IMR-90 (cell line): ENCODE data around the gene BCAS3. TPM values are rescaled to one million over a fixed set of nuclear protein-coding genes. Genes with fewer than 3 reads are reported as not detected.

ENCODE experiments used
- ATAC-seq: fragments of 200-7000 bp; cut with Tn5 transposase; 2 replicates; pipeline ENCODE4 v1.9.1; 2020; ENCODE audit warnings: low read depth, mild to moderate bottlenecking, moderate library complexity
- BruUV-seq: library from RNA; stranded (reverse); fragments of 400-500 nt; replicated peaks from 2 replicates; lab custom pipeline; 2021; lab: Mats Ljungman, UMichigan
- CTCF ChIA-PET: fragments of 300-600 bp; formaldehyde crosslinking; extraction: SDS; loops from one replicate; lab custom pipeline; 2021; ENCODE audit warnings: antibody characterized with exemption; lab: Yijun Ruan, JAX
- POLR2A ChIA-PET: fragments of 300-600 bp; sonication (Branson Sonifier 250); formaldehyde crosslinking; loops from one replicate; lab custom pipeline; 2022; ENCODE audit warnings: antibody characterized with exemption; ENCODE audit not compliant: unreplicated experiment; lab: Charles Lee
- DNase-seq: peaks from one replicate; pipeline ENCODE4 v3.0.0; 2013
- H2AFZ ChIP-seq: replicated peaks from 2 replicates; pipeline ENCODE3; 2013; ENCODE audit warnings: low read length, mild to moderate bottlenecking; ENCODE audit not compliant: poor library complexity
- H2AK5ac ChIP-seq: 2 replicates; pipeline ENCODE4 v1.6.1; 2013; ENCODE audit warnings: low read depth, low read length, inconsistent platforms
- H2AK9ac ChIP-seq: replicated peaks from 2 replicates; pipeline ENCODE3; 2013; ENCODE audit warnings: mild to moderate bottlenecking, low read depth, low read length, moderate library complexity; ENCODE audit not compliant: poor library complexity
- H2BK120ac ChIP-seq: 2 replicates; pipeline ENCODE4 v1.6.1; 2013; ENCODE audit warnings: low read depth, low read length, inconsistent platforms
- H2BK15ac ChIP-seq: 3 replicates; pipeline ENCODE4 v1.6.1; 2013; ENCODE audit warnings: low read depth, low read length, inconsistent platforms
- H2BK20ac ChIP-seq: 2 replicates; pipeline ENCODE4 v1.6.1; 2013; ENCODE audit warnings: low read depth, mild to moderate bottlenecking, inconsistent platforms, low read length, moderate library complexity
- H2BK5ac ChIP-seq: 2 replicates; pipeline ENCODE4 v1.6.1; 2013; ENCODE audit warnings: mild to moderate bottlenecking, low read depth, low read length, inconsistent platforms; ENCODE audit not compliant: poor library complexity, severe bottlenecking
- H3K14ac ChIP-seq: replicated peaks from 2 replicates; pipeline ENCODE4 v1.6.1; 2013; ENCODE audit warnings: low read depth, low read length, inconsistent platforms
- H3K18ac ChIP-seq: 2 replicates; pipeline ENCODE4 v1.6.1; 2013; ENCODE audit warnings: low read depth, low read length, control low read depth
- H3K23ac ChIP-seq: 2 replicates; pipeline ENCODE4 v1.6.1; 2013; ENCODE audit warnings: low read depth, low read length, inconsistent platforms
- H3K27ac ChIP-seq: 2 replicates; pipeline ENCODE4 v1.5.1; 2013; ENCODE audit warnings: mild to moderate bottlenecking, control low read depth, low read length; ENCODE audit not compliant: insufficient read depth
- H3K27me3 ChIP-seq: 2 replicates; pipeline ENCODE4 v1.6.1; 2013; ENCODE audit warnings: low read length; ENCODE audit not compliant: control insufficient read depth, insufficient read depth
- H3K36me3 ChIP-seq: 2 replicates; pipeline ENCODE4 v1.6.1; 2013; ENCODE audit warnings: low read length, mixed read lengths; ENCODE audit not compliant: control insufficient read depth, insufficient read depth
- H3K4ac ChIP-seq: 2 replicates; pipeline ENCODE4 v1.6.1; 2013; ENCODE audit warnings: low read depth, low read length, inconsistent platforms
- H3K4me1 ChIP-seq: 2 replicates; pipeline ENCODE4 v1.6.1; 2013; ENCODE audit warnings: low read length, mixed read lengths; ENCODE audit not compliant: control insufficient read depth, insufficient read depth
- H3K4me2 ChIP-seq: 2 replicates; pipeline ENCODE4 v1.6.1; 2013; ENCODE audit warnings: low read depth, mild to moderate bottlenecking, control low read depth, low read length, moderate library complexity
- H3K4me3 ChIP-seq: 2 replicates; pipeline ENCODE4 v1.5.1; 2013; ENCODE audit warnings: low read depth, mild to moderate bottlenecking, control low read depth, low read length, moderate library complexity; ENCODE audit not compliant: insufficient read depth
- H3K56ac ChIP-seq: 2 replicates; pipeline ENCODE4 v1.6.1; 2013; ENCODE audit warnings: low read length, inconsistent platforms; ENCODE audit not compliant: insufficient read depth; ENCODE audit errors: extremely low read depth
- H3K79me1 ChIP-seq, 2 experiments: 2 replicates each; pipeline ENCODE4 v1.6.1; 2013; ENCODE audit warnings: low read length in 2 of 2, inconsistent platforms in 1 of 2, low read depth in 1 of 2
- H3K9ac ChIP-seq: 2 replicates; pipeline ENCODE4 v1.6.1; 2013; ENCODE audit warnings: low read depth, low read length, control low read depth
- H3K9me1 ChIP-seq: 2 replicates; pipeline ENCODE4 v1.6.1; 2013; ENCODE audit warnings: low read length, inconsistent platforms; ENCODE audit not compliant: insufficient read depth
- H3K9me3 ChIP-seq: 2 replicates; pipeline ENCODE4 v1.6.1; 2013; ENCODE audit warnings: low read length; ENCODE audit not compliant: control insufficient read depth, insufficient read depth
- H4K20me1 ChIP-seq: 2 replicates; pipeline ENCODE4 v1.6.1; 2013; ENCODE audit warnings: low read length, inconsistent platforms; ENCODE audit not compliant: insufficient read depth
- H4K5ac ChIP-seq: 2 replicates; pipeline ENCODE4 v1.6.1; 2013; ENCODE audit warnings: mild to moderate bottlenecking, low read depth, low read length, control low read depth
- H4K8ac ChIP-seq, 2 experiments: 2 replicates each; pipeline ENCODE4 v1.6.1; 2013; ENCODE audit warnings: low read depth in 2 of 2, low read length in 2 of 2, control low read depth in 1 of 2, inconsistent platforms in 1 of 2
- H4K91ac ChIP-seq: 2 replicates; pipeline ENCODE4 v1.6.1; 2013; ENCODE audit warnings: low read depth, low read length, inconsistent platforms; ENCODE audit not compliant: insufficient read depth
- BHLHE40 ChIP-seq: fragments of 150-350 bp; IDR thresholded peaks from 2 replicates; pipeline ENCODE4 v1.6.1; 2016; ENCODE audit warnings: mild to moderate bottlenecking, low read depth, low read length
- CTCF ChIP-seq: conservative IDR thresholded peaks from 2 replicates; pipeline ENCODE4 v1.5.1; 2012; ENCODE audit warnings: mild to moderate bottlenecking, low read depth, low read length, improper control_type of control experiment
- MAFK ChIP-seq: IDR thresholded peaks from 2 replicates; pipeline ENCODE4 v1.6.1; 2012; ENCODE audit warnings: low read depth, low read length, improper control_type of control experiment
- MAZ ChIP-seq: IDR thresholded peaks from 2 replicates; pipeline ENCODE4 v1.6.1; 2012; ENCODE audit warnings: low read depth, mild to moderate bottlenecking, low read length, improper control_type of control experiment, moderate library complexity, borderline replicate concordance
- MXI1 ChIP-seq: IDR thresholded peaks from 2 replicates; pipeline ENCODE4 v1.6.1; 2012; ENCODE audit warnings: low read depth, mild to moderate bottlenecking, low read length, moderate library complexity, borderline replicate concordance
- NFE2L2 ChIP-seq: fragments of 150-350 bp; IDR thresholded peaks from 2 replicates; pipeline ENCODE4 v1.6.1; 2016; ENCODE audit warnings: low read depth, mild to moderate bottlenecking, low read length
- POLR2A ChIP-seq: IDR thresholded peaks from 2 replicates; pipeline ENCODE4 v1.6.1; 2012; ENCODE audit warnings: mild to moderate bottlenecking, low read depth, low read length
- RAD21 ChIP-seq: IDR thresholded peaks from 2 replicates; pipeline ENCODE4 v1.6.1; 2012; ENCODE audit warnings: low read length, improper control_type of control experiment
- RFX5 ChIP-seq: IDR thresholded peaks from 2 replicates; pipeline ENCODE4 v1.8.0; 2012; ENCODE audit warnings: low read depth, mild to moderate bottlenecking, low read length, moderate library complexity
- SMC3 ChIP-seq: fragments of 150-350 bp; IDR thresholded peaks from 2 replicates; pipeline ENCODE4 v1.6.1; 2016; ENCODE audit warnings: low read depth, mild to moderate bottlenecking, antibody characterized with exemption, low read length, moderate library complexity
- whole genome bisulfite sequencing, 2 experiments: methylation state at CpG; one replicate each; pipeline versions ENCODE4 v1.1.5 to v1.1.7; 2013; ENCODE audit warnings: missing lambda C conversion rate in 2 of 2; ENCODE audit not compliant: insufficient read length in 1 of 2; ENCODE audit errors: extremely low coverage in 2 of 2; 5-methylcytosine and 5-hydroxymethylcytosine counted together
- dilution Hi-C: fragments of 300-500 bp; cut with HindIII; formaldehyde crosslinking; loops from one replicate; pipeline ENCODE4 v1.14.3; 2018; ENCODE audit warnings: low sequenced_read_pairs; ENCODE audit not compliant: unreplicated experiment
- in situ Hi-C: fragments of 300-500 bp; cut with MboI; formaldehyde crosslinking; loops from 3 replicates; pipeline ENCODE4 v1.14.3; 2019; ENCODE audit warnings: low sequenced_read_pairs, inconsistent platforms, mixed read lengths
- intact Hi-C: fragments of 100-400 bp; cut with micrococcal nuclease; formaldehyde crosslinking; loops from 2 replicates; pipeline ENCODE4 v1.10.0; 2022
- polyA plus RNA-seq, 3 experiments: library from polyadenylated mRNA; depleted of rRNA; stranded (reverse); fragments of >200 nt; gene quantifications; 2 replicates each; pipeline ENCODE4 v1.2.3, GENCODE V29; 2012; ENCODE audit warnings: low replicate concordance in 1 of 3
- total RNA-seq: library from RNA; depleted of rRNA; stranded (reverse); fragments of >200 nt; gene quantifications from 2 replicates; pipeline ENCODE4 v1.2.3, GENCODE V29; 2012

Gene BCAS3
- total and polyA plus RNA-seq, 2 of the 4 experiments (the other 2 are of a cell fraction) = 6.3 to 27.1 TPM

- peak within 1 kb of the TSS; percentile 53; the same call in 1 of the 2 replicates for H2BK20ac ChIP-seq
- peak within 1 kb of the TSS; percentile 100 for H3K9ac ChIP-seq
- in situ Hi-C loops = no loop called here
- peak within 1 kb of the TSS; percentile 98 for H2AK9ac ChIP-seq
- ChIA-PET POLR2A (interaction anchor here (0.6 to 2.6 kb wide), 10 partner anchors 9 to 407 kb away, joined by 3 to 13 read pairs (median 5); no protein-coding TSS in a partner anchor), CTCF (interaction anchor here (1.1 to 1.7 kb wide), 2 partner anchors 11 to 13 kb away, joined by 4 read pairs; no protein-coding TSS in a partner anchor)
- H3K4me2 ChIP-seq = peak within 1 kb of the TSS; percentile 74
- H3K27me3 ChIP-seq = no peaks in the 10 kb centered on the region
- peak within 1 kb of the TSS; percentile 96 for H2BK5ac ChIP-seq
- dilution Hi-C loops = no loop called here
- TF ChIP-seq SMC3 = peak; percentile 8; the same call in 1 of the 2 replicates
- TF ChIP-seq MXI1 = peak; percentile 42; the same call in 1 of the 2 replicates
- TF ChIP-seq MAFK = peak; percentile 19; the same call in 1 of the 2 replicates
- TF ChIP-seq NFE2L2 = no peak
- TF ChIP-seq MAZ = peak; percentile 86; the same call in 1 of the 2 replicates
- TF ChIP-seq POLR2A = peak; percentile 85
- peak; percentile 89 for TF ChIP-seq BHLHE40
- no peak; the same call in 1 of the 2 replicates for TF ChIP-seq RAD21
- TF ChIP-seq CTCF = no peak
- TF ChIP-seq RFX5 = no peak
- ATAC-seq = peak; percentile 56
- peaks cover 37% of the 10 kb centered on the region for H3K36me3 ChIP-seq
- peak within 1 kb of the TSS; percentile 88 for H2AK5ac ChIP-seq
- peak within 1 kb of the TSS; percentile 96 for H3K56ac ChIP-seq
- peak within 1 kb of the TSS; percentile 98 for H3K4me3 ChIP-seq
- peak within 1 kb of the TSS; percentile 91 for H3K18ac ChIP-seq
- H3K23ac ChIP-seq = peak within 1 kb of the TSS; percentile 94
- H3K9me1 ChIP-seq = peaks cover 4% of the 10 kb centered on the region
- no TSS peak for BruUV-seq
- peaks cover 16% of the 10 kb centered on the region for H3K4me1 ChIP-seq
- peaks cover 0 to 16% of the 10 kb centered on the region in 2 experiments; a peak in 2 of 4 replicates for H3K79me1 ChIP-seq
- peak; percentile 96 for DNase-seq
- peak within 1 kb of the TSS; percentile 82 for H4K5ac ChIP-seq
- H3K4ac ChIP-seq = peak within 1 kb of the TSS; percentile 96
- H3K14ac ChIP-seq = peak within 1 kb of the TSS; percentile 99
- peak within 1 kb of the TSS; percentile 91 for H4K91ac ChIP-seq
- WGBS, 2 experiments = 0% methylated on average over 49 of the region's 98 CpGs; no CpG with 5 or more reads in 1 of the 2 experiments
- peak within 1 kb of the TSS; percentile 91 to 95 for H4K8ac ChIP-seq
- peak within 1 kb of the TSS; percentile 100 for H3K27ac ChIP-seq
- peak within 1 kb of the TSS; percentile 86; the same call in 2 of the 3 replicates for H2BK15ac ChIP-seq
- intact Hi-C loops = loop anchor here (1.0 to 10.0 kb wide), 11 partner anchors 91 to 679 kb away; no protein-coding TSS in a partner anchor
- peak within 1 kb of the TSS; percentile 69 for H2AFZ ChIP-seq
- H3K9me3 ChIP-seq = no peaks in the 10 kb centered on the region
- H2BK120ac ChIP-seq = peak within 1 kb of the TSS; percentile 92
- peaks cover 40% of the 10 kb centered on the region for H4K20me1 ChIP-seq
These were observed 721.7 kb downstream of the BCAS3 start, which contains the start of gene TBX2 for GRCh38 chr17:61399131-61400065. TBX2 (plus strand) TSS chr17:61399843; CDS start chr17:61400177, 334 bp downstream.
